ENCODE data around the gene IFNAR2.
"Not testable (repeated sequence)": the region's sequence is repeated elsewhere in the genome, so short reads cannot be mapped to it uniquely, and the experiment has no call there.

The IFNAR2 gene

GRCh38 chr21:33212159-33212851, 17.4 kb upstream of the IFNAR2 start:
- no peak for DNase-seq (ENCODE audit: extremely low read depth in 1 of 2, low read depth in 1 of 2)

- DNase-seq (ENCODE audit: extremely low read depth in 1 of 2, low read depth in 1 of 2): no peak
Measured at GRCh38 chr21:33214056-33214455, 15.7 kb upstream of the IFNAR2 start.

- DNase-seq (ENCODE audit: extremely low read depth in 1 of 2, low read depth in 1 of 2): no peak
Measured at GRCh38 chr21:33217138-33217520, 12.6 kb upstream of the IFNAR2 start.

GRCh38 chr21:33219300-33219699, 10.4 kb upstream of the IFNAR2 start:
- no peak for DNase-seq (ENCODE audit: extremely low read depth in 1 of 2, low read depth in 1 of 2)

GRCh38 chr21:33219954-33220353, 9.8 kb upstream of the IFNAR2 start:
- no peak for DNase-seq (ENCODE audit: extremely low read depth in 1 of 2, low read depth in 1 of 2)

- DNase-seq (ENCODE audit: extremely low read depth in 1 of 2, low read depth in 1 of 2): not testable (repeated sequence)
Measured at GRCh38 chr21:33225376-33225775, 4.4 kb upstream of the IFNAR2 start.

GRCh38 chr21:33228455-33228854, 1.3 kb upstream of the IFNAR2 start:
- no peak for DNase-seq (ENCODE audit: extremely low read depth in 1 of 2, low read depth in 1 of 2)

- DNase-seq (ENCODE audit: extremely low read depth in 1 of 2, low read depth in 1 of 2): no peak
Measured at GRCh38 chr21:33229099-33229783, 497 bp upstream of the IFNAR2 start.

GRCh38 chr21:33230545-33231324, 997 bp downstream of the IFNAR2 start:
- DNase-seq (ENCODE audit: extremely low read depth in 1 of 2, low read depth in 1 of 2): no peak

- peak; percentile 30 to 56 for DNase-seq (ENCODE audit: extremely low read depth in 1 of 2, low read depth in 1 of 2)
Measured at GRCh38 chr21:33231526-33231925, 1.8 kb downstream of the IFNAR2 start.

- DNase-seq (ENCODE audit: extremely low read depth in 1 of 2, low read depth in 1 of 2): no peak
Measured at GRCh38 chr21:33232291-33233034, 2.7 kb downstream of the IFNAR2 start.

- DNase-seq (ENCODE audit: extremely low read depth in 1 of 2, low read depth in 1 of 2): no peak
Measured at GRCh38 chr21:33234635-33235520, 5.1 kb downstream of the IFNAR2 start.

GRCh38 chr21:33236013-33236686, 6.4 kb downstream of the IFNAR2 start:
- no peak for DNase-seq (ENCODE audit: extremely low read depth in 1 of 2, low read depth in 1 of 2)

- DNase-seq (ENCODE audit: extremely low read depth in 1 of 2, low read depth in 1 of 2): no peak
Measured at GRCh38 chr21:33236766-33237165, 7.0 kb downstream of the IFNAR2 start.

GRCh38 chr21:33237486-33237885, 7.7 kb downstream of the IFNAR2 start:
- no peak for DNase-seq (ENCODE audit: extremely low read depth in 1 of 2, low read depth in 1 of 2)

GRCh38 chr21:33238146-33238545, 8.4 kb downstream of the IFNAR2 start:
- no peak for DNase-seq (ENCODE audit: extremely low read depth in 1 of 2, low read depth in 1 of 2)

GRCh38 chr21:33238565-33239255, 9.0 kb downstream of the IFNAR2 start:
- no peak for DNase-seq (ENCODE audit: extremely low read depth in 1 of 2, low read depth in 1 of 2)

- not testable (repeated sequence) for DNase-seq (ENCODE audit: extremely low read depth in 1 of 2, low read depth in 1 of 2)
Measured at GRCh38 chr21:33239559-33240127, 9.9 kb downstream of the IFNAR2 start.

- no peak for DNase-seq (ENCODE audit: extremely low read depth in 1 of 2, low read depth in 1 of 2)
Measured at GRCh38 chr21:33240404-33240803, 10.7 kb downstream of the IFNAR2 start.
